BE2C (cell line): ENCODE data around the gene VAT1. TPM values are rescaled to one million over a fixed set of nuclear protein-coding genes. Genes with fewer than 3 reads are reported as not detected.

Source experiments
- DNase-seq: peaks from one replicate; pipeline ENCODE4 v3.0.0-alpha.2; 2020
- H3K27me3 ChIP-seq: fragments of 250-450 bp; sonication (Bioruptor Pico); 2 replicates; pipeline ENCODE4 v1.5.1; 2020; ENCODE audit warnings: mild to moderate bottlenecking
- H3K36me3 ChIP-seq: fragments of 250-450 bp; sonication (Bioruptor Pico); 2 replicates; pipeline ENCODE4 v1.5.1; 2020; ENCODE audit warnings: mild to moderate bottlenecking
- H3K4me1 ChIP-seq: fragments of 250-450 bp; sonication (Bioruptor Pico); 2 replicates; pipeline ENCODE4 v1.5.1; 2020
- H3K4me3 ChIP-seq: 2 replicates; pipeline ENCODE4 v1.5.1; 2011; ENCODE audit warnings: low read depth, low read length
- H3K9me3 ChIP-seq: fragments of 250-450 bp; sonication (Bioruptor Pico); 2 replicates; pipeline ENCODE4 v1.5.1; 2020
- CTCF ChIP-seq: IDR thresholded peaks from 2 replicates; pipeline ENCODE4 v1.5.1; 2012; ENCODE audit warnings: mild to moderate bottlenecking, low read depth, low read length
- polyA plus RNA-seq: library from polyadenylated mRNA; unstranded; fragments of >200 nt; gene quantifications from one replicate; pipeline ENCODE4 v1.2.1, GENCODE V29; 2012; ENCODE audit warnings: low read depth, missing spikeins; ENCODE audit not compliant: insufficient read length, insufficient read depth

The VAT1 gene
- 769 TPM for polyA plus RNA-seq

GRCh38 chr17:43021741-43022512 lies at the start of gene VAT1:
TSS of gene VAT1 (minus strand) at chr17:43022385. CDS start at chr17:43022322, 63 bp downstream.
- Histone ChIP-seq H3K4me3 (peak within 1 kb of the TSS; percentile 95), H3K27me3 (no peaks in the 10 kb centered on the region), H3K4me1 (peaks cover 16% of the 10 kb centered on the region), H3K9me3 (no peaks in the 10 kb centered on the region), H3K36me3 (peaks cover 6% of the 10 kb centered on the region; the same call in 1 of the 2 replicates)
- DNase-seq: peak; percentile 91
- no peak for TF ChIP-seq CTCF

- no peak for DNase-seq
- no peaks in the 10 kb centered on the region for H3K9me3 ChIP-seq
- no peaks in the 10 kb centered on the region for H3K4me1 ChIP-seq
- H3K36me3 ChIP-seq: peaks cover 28% of the 10 kb centered on the region
- no peak overlapping the region for H3K4me3 ChIP-seq
- TF ChIP-seq CTCF: no peak
- H3K27me3 ChIP-seq: no peaks in the 10 kb centered on the region
Measured at GRCh38 chr17:43070872-43071271, 48.7 kb upstream of the VAT1 start.

- Histone ChIP-seq H3K9me3 (no peaks in the 10 kb centered on the region), H3K4me1 (no peaks in the 10 kb centered on the region), H3K36me3 (peaks cover 25% of the 10 kb centered on the region), H3K4me3 (no peak overlapping the region), H3K27me3 (no peaks in the 10 kb centered on the region)
- no peak for DNase-seq
- TF ChIP-seq CTCF: no peak
Measured at GRCh38 chr17:43070257-43070656, 48.1 kb upstream of the VAT1 start.

- H3K9me3 ChIP-seq: no peaks in the 10 kb centered on the region
- H3K27me3 ChIP-seq: no peaks in the 10 kb centered on the region
- H3K4me1 ChIP-seq: no peaks in the 10 kb centered on the region
- TF ChIP-seq CTCF: no peak
- peaks cover 25% of the 10 kb centered on the region for H3K36me3 ChIP-seq
- no peak overlapping the region for H3K4me3 ChIP-seq
- no peak for DNase-seq
Measured at GRCh38 chr17:43069368-43069898, 47.2 kb upstream of the VAT1 start.

GRCh38 chr17:43068570-43069367 lies 46.6 kb upstream of the VAT1 start:
- TF ChIP-seq CTCF: no peak
- H3K36me3 ChIP-seq: peaks cover 30% of the 10 kb centered on the region
- no peaks in the 10 kb centered on the region for H3K9me3 ChIP-seq
- H3K4me3 ChIP-seq: no peak overlapping the region
- no peak for DNase-seq
- H3K4me1 ChIP-seq: no peaks in the 10 kb centered on the region
- no peaks in the 10 kb centered on the region for H3K27me3 ChIP-seq
